ENCODE data around the gene CUL4A. TPM values are rescaled to one million over a fixed set of nuclear protein-coding genes. Genes with fewer than 3 reads are reported as not detected.

The CUL4A gene
- total and polyA plus RNA-seq, 2 experiments from 2014 or later: 67.5 to 195 TPM

GRCh38 chr13:113288880-113289279 is 79.5 kb downstream of the CUL4A start:
- ATAC-seq (no peak), DNase-seq (ENCODE audit: low spot score) (no peak)
- H3K9me2 ChIP-seq (ENCODE audit: insufficient read depth): no peaks in the 10 kb centered on the region
- TF ChIP-seq ZNF462 (CRISPR knock-in tag; IDR thresholded peaks at IDR 0.05) (no peak), CREB1 (CRISPR knock-in tag; IDR thresholded peaks at IDR 0.05; ENCODE audit: low read depth) (no peak), CTCF (conservative IDR thresholded peaks at IDR 0.05; ENCODE audit: low read depth in 2 of 2) (no peak), JUNB (IDR thresholded peaks at IDR 0.05; ENCODE audit: unreplicated experiment) (no peak), ETS1 (IDR thresholded peaks at IDR 0.05) (no peak), STAT1 (IDR thresholded peaks at IDR 0.05; ENCODE audit: unreplicated experiment) (no peak), ZNF114 (CRISPR knock-in tag; IDR thresholded peaks at IDR 0.05) (no peak), EZH2 (IDR thresholded peaks at IDR 0.05; ENCODE audit: low read depth, unreplicated experiment) (no peak)
- Mint-ChIP-seq H3K9me3 (peaks cover 14% of the 10 kb centered on the region), H3K4me3 (no peak overlapping the region), H3K27me3 (ENCODE audit: insufficient read depth, low read depth, poor library complexity) (peaks cover 18% of the 10 kb centered on the region), H3K36me3 (ENCODE audit: low read depth) (no peaks in the 10 kb centered on the region), H3K4me1 (peaks cover 13% of the 10 kb centered on the region), H3K27ac (no peak overlapping the region)
- no peaks in the 10 kb centered on the region for H4K20me1 ChIP-seq (replicated peaks; ENCODE audit: insufficient read depth)
- H3K36me3 ChIP-seq (ENCODE audit: insufficient read depth): no peaks in the 10 kb centered on the region
- no peak overlapping the region for H3K4me2 ChIP-seq
- no peak overlapping the region for H2AFZ ChIP-seq
- no peaks in the 10 kb centered on the region for H3K79me2 ChIP-seq (replicated peaks; ENCODE audit: insufficient read depth)
- no peak overlapping the region for H3K4me3 ChIP-seq
- no peak overlapping the region for H3K27ac ChIP-seq (ENCODE audit: low read depth)
- 0 out of 2 replicates have a peak, but pooled peaks cover 10% of the 10 kb centered on the region for H3K27me3 ChIP-seq (ENCODE audit: insufficient read depth)
- no peaks in the 10 kb centered on the region for H3F3A ChIP-seq (replicated peaks; ENCODE audit: low read depth)
- H3K4me1 ChIP-seq (ENCODE audit: insufficient read depth): peaks cover 12% of the 10 kb centered on the region; the same call in 1 of the 2 replicates
